GM19238 (cell line): ENCODE data around the gene CPNE6.

Source experiments
- DNase-seq: peaks from one replicate; pipeline ENCODE4 v3.0.0; 2011; ENCODE audit warnings: low spot score; ENCODE audit not compliant: insufficient read length

The CPNE6 gene

GRCh38 chr14:24068711-24069410, 2.5 kb upstream of the CPNE6 start:
- no peak for DNase-seq

DNA sequence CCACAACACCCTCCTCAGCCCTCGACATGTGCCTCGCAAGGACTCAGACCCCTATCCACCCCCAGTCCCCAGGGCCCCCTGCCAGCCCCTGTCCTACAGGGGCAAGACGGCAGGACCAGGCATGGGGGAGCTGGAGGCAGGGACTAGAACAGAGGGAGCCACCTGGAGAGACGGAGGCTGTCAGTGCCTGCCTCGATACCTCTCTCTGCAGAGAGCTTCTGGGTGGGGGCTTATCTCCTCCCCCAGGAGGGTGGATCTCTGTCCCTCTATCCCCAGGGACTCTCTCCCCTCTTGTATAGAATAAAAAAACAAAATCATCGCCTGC, 2.0 kb upstream of the CPNE6 start:
- no peak for DNase-seq

DNA sequence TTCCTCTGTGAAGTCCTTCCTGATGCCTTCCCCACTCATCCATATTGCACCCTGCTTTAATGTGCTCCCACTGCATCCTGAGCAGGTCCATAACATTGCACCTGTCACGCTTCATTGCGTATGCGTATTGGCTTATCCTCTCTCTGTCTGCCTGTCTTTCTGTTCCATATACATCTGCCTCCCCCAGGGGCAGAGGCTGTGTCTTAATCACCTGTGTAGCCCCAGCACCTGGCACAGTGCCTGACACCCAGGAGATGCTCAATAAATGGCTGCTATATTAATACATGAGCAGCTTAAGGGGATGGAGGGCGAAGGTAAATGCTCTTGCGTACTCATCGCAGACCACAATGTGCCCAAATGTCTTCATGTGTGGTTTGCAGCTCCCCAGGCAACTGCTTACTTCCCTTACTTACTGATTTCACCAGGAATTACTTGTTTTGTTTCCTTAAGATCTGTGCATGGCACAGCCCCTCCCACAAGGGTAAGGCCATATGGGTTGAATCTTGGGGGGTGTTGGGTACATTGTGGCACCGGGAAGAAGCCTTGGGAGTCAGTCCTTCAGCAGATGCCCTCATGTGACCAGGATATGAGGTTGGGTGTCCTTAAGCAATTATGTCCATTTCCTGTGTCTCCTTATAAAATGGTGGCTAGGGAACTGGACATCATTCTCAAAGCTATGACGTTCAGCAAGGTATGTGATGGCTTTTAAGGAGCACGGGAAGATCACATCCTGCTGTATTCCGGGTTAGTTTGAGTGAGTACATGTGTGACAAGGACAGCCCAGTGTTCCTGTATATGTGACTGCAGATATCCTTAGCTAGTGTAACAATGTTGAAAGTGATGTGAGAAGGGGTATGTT, 848 bp upstream of the CPNE6 start:
- no peak for DNase-seq

DNA sequence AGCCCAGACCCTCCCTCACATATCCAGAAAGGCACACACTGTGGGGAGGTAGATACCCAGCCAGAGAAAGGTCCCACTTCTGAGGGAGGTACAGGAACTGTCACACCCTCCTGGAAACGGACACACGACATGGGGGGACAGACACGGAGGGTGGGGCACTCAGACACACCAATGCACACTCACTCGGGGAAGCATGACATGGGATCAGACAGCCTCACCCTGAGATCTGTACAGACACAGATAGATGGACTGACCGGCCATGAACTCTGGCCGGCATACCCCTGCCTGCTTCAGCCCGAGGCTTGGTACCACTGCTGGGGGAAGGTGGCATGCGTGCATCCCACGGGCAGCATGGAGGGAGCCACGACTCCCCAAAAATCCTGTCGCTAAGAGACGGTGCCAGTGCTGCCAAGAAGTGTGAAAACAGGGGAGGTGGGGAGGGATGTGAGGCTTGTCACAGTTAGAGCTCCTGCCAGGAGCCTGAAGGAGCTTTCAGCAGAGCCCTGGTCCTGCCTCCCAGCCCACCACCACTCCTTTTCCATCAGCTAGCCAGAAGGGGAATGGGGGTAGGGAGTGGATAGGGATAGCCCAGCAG, 571 bp downstream of the CPNE6 start:
- no peak for DNase-seq

DNA sequence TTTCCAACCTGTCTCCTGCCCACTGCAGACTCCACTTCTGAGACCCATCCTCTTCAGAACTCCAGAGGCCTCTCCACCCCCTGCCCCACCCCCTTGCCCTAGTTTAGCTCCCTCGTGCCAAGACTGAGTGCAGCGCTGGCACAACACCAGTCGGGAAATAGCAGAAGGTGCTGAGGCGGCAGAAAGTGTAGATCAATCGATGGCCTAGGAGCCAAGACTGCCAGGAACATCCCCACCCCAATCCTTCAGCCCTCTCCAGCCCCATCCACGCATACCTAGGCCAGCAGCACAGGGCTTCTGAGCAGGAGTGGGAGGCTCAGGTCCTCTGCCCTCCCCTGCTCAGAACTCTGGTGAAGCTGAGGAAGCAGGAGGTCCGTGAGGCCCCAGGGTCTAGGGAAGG, 1.1 kb downstream of the CPNE6 start:
- no peak for DNase-seq

GRCh38 chr14:24072881-24073877, 1.8 kb downstream of the CPNE6 start:
- DNase-seq = no peak

DNA sequence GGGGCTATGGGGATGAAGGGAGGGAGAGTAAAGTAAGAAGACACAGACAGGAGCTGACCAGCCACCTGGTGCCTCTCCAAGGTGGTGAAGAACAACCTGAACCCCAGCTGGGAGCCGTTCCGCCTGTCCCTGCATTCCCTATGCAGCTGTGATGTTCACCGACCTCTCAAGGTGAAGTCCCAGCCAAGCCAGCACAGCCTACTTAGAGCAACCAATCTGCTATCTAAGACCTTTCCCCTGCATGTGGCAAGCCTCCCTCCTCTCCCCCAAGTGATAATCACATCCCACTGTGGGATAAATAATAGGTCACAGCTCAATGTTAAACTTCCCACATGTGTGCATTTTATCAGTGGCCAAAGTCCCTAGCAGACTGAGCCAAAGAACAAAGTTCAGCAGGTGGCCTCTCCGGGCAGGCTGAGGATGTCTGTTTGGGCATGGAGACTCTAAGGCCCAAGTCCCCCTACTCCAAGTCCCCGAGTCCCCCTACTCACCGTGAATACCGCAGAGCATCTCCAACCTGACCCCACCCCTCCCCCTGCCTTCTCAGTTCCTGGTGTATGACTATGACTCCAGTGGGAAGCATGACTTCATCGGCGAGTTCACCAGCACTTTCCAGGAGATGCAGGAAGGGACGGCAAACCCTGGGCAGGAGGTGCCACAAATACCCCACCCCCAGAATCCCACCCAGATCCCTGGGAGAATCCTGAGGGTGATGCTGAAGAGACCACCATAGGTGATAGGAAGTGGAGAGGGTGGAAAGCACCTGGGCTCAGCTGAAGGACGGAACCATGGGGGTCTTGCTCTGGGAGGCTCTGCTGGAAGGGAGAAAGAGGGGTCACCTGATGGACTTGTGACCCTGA, 3.5 kb downstream of the CPNE6 start:
- no peak for DNase-seq

DNA sequence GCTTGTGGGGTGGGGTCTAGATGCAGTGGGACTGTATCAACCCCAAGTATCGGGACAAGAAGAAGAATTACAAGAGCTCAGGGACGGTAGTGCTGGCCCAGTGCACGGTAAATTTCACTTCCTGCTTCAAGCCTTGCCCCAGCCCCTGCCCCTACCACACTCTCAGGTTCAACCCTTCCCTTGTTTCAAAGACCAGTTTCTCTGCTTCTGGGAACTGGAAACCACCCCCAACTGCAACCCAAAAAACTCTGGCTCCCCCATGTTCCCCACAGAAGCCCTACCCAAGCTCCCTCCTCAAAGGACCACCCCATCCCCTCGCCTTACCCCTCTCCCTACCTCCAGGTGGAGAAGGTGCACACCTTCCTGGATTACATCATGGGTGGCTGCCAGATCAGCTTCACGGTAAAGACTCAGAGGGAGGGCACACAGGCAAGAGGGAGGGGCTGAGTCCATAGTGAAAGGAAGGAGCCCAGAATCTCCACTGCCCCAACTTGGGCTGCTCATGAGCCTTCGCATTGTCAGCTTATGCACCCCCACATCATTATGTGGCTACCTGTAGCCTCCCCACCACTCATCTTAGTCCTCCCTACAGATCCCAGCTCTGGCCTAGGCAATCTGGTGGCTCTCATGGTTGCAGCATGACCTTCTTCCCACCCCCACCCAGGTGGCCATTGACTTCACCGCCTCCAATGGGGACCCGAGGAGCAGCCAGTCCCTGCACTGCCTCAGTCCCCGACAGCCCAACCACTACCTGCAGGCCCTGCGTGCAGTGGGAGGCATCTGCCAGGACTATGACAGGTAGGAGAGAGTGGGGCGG, 4.3 kb downstream of the CPNE6 start:
- no peak for DNase-seq

GRCh38 chr14:24076302-24076601, 4.9 kb downstream of the CPNE6 start:
- no peak for DNase-seq

- no peak for DNase-seq
Observed at GRCh38 chr14:24077086-24077485, 5.7 kb downstream of the CPNE6 start.

GRCh38 chr14:24078146-24078545, 6.8 kb downstream of the CPNE6 start:
- no peak for DNase-seq

- DNase-seq = no peak
Observed at GRCh38 chr14:24079491-24080141, 8.3 kb downstream of the CPNE6 start.

DNA sequence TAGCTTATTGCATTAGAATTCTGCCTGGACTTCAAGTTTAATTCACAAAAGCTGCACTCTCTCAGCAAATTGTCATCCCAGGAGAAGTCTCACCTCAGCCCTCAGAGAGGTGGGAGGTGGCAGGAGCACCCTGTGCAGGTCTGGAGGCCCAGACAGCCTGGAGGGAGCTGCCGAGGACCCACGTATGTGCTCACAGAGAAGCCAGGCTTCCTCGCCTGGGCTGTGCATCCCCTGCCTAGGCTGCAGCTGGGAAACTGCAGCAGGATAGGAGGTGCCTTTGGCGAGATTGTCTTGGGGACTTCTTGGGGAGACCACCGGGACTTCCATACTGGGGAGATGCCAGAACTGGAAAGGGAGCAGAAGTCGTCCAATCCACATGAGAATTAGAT, 8.8 kb downstream of the CPNE6 start:
- no peak for DNase-seq

GRCh38 chr14:24080888-24081738, 9.8 kb downstream of the CPNE6 start:
- DNase-seq = peak; percentile 88

DNA sequence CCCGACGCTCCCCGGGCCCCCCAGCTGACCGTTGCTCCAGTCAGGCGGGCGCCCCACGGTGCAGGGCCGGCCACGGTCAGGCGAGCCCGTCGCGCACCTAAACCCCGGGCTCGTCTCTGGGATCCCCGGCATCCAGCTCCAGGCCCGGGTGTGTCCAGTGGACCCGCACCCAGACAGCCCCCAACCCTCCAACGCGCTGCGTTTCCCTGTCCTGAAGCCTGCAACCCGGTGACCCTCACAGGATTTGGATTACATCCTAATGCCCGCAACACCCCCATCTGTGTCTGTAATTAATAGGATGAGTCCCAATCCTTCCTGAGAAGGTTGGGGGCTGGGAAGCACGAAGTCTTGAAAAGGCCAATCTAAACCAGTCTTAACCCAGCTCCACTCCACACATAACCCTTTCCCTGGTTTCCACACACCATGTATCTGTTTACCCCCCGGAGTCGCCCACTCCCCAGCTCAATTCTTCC, 10.4 kb downstream of the CPNE6 start:
- no peak for DNase-seq

DNA sequence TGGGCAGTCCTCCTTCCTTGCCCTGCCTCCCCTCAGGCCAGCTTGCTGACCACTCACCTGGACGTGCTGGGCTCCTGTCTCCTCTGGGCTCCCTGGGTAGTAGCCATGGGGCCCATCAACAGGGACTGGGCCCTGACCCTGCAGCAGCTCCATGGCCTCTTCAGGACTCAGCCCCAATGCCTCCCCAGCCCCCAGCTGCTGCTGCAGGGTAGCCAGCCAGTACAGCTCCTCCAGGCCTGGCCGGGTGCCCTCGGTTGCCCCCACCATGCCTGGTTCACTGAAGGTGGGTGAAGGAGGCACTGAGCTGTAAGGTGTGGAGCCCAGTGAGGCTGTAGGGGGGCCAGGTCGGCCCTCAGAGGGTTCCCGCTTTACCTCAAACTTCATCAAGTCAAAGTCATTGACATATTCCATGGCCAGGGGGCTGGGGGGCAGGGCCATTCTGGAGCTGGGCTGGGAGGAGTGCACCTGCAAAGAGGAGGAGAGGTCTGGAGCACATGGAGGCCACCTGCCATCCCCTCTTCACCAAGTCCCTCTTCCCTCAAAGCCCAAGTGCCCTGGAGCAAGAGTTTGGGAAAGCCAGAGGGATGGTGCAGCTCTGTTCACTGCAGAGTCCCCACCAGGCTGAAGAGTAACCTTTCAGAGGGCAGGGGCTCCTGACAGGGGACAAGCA, 11.2 kb downstream of the CPNE6 start:
- DNase-seq = no peak

DNA sequence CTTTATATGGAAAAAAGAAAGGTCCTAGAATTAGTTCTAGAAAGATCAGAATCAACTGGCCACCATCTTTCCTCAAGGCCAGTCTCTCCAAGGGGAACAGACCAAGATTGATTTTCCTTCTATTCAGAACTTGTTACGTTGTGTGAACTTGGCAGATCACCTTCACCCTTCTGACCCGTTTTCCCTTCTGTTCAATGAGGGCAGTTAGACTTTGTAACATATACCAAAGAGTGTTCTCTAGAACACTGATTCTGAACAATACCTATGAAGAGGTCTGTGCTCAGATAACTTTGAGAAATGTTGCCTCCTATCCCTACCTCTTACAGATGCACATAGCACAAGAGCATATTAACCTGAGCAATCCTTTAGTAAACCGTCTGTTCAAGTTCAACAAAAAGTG, 12.1 kb downstream of the CPNE6 start:
- no peak for DNase-seq

DNA sequence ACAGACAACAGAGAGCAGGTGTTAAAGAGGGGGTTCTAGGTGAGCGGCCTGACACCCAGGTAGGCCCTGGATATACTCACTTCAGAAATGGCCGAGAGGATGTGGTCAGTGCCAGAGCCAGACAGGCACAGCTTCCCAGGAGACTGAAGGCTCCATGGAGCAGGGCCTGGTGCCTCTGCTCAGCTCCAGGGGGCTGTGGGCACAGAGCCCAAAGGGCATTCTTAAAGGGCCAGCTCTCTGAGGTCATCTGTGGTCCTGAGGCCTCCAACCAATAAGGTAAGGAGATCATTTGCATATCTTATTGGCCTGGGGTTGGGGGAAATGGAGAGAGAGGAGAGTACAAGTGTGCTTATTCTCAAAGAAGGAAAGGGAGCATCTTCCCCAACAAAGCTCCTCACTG, 13.1 kb downstream of the CPNE6 start:
- no peak for DNase-seq
